H1 (cell line): ENCODE data around the gene ACRV1.

Experiments
- CTCF ChIP-seq, 3 experiments: IDR thresholded peaks; 1 replicate in 2 of 3; 2 replicates in 1 of 3; pipeline versions ENCODE4 v1.5.1 to v1.6.1; 2011; ENCODE audit warnings: low read length in 3 of 3, mild to moderate bottlenecking in 3 of 3, inconsistent platforms in 2 of 3, low read depth in 1 of 3, moderate library complexity in 1 of 3; ENCODE audit not compliant: insufficient read depth in 1 of 3; ENCODE audit errors: control extremely low read depth in 1 of 3
- EZH2 ChIP-seq: fragments of 200-600 bp; sonication (generic); IDR thresholded peaks from 2 replicates; pipeline ENCODE4 v1.7.1; 2012; ENCODE audit warnings: low read depth, mild to moderate bottlenecking, moderate library complexity, low read length, inconsistent platforms; ENCODE audit not compliant: severe bottlenecking
- MAX ChIP-seq: IDR thresholded peaks from 2 replicates; pipeline ENCODE4 v1.6.1; 2012; ENCODE audit warnings: inconsistent platforms
- SUZ12 ChIP-seq: fragments of 200-600 bp; sonication (generic); IDR thresholded peaks from 2 replicates; pipeline ENCODE4 v1.6.1; 2012; ENCODE audit warnings: mild to moderate bottlenecking, inconsistent platforms, low read length, moderate library complexity, mixed read lengths

GRCh38 chr11:125694951-125695350 is 14.3 kb upstream of the ACRV1 start:
- no peak for TF ChIP-seq CTCF (IDR thresholded peaks at IDR 0.05; ENCODE audit: control extremely low read depth in 1 of 3, insufficient read depth in 1 of 3, low read depth in 1 of 3, low read length in 3 of 3)
- TF ChIP-seq EZH2 = no peak
- no peak for TF ChIP-seq SUZ12
- TF ChIP-seq MAX = no peak
